Activated CD4-positive, alpha-beta T cell treated with anti-CD3 and anti-CD28 coated beads for 1 hour (primary cell): ENCODE data around the gene RABEP1.
A peak's percentile ranks its signal among the peaks of the same experiment; 100 is the strongest.
"Not testable (repeated sequence)": the region's sequence is repeated elsewhere in the genome, so short reads cannot be mapped to it uniquely, and the experiment has no call there.

ENCODE experiments used
- DNase-seq: peaks from one replicate; pipeline ENCODE4 v3.0.0-alpha.2; 2020

The RABEP1 gene, protein sequence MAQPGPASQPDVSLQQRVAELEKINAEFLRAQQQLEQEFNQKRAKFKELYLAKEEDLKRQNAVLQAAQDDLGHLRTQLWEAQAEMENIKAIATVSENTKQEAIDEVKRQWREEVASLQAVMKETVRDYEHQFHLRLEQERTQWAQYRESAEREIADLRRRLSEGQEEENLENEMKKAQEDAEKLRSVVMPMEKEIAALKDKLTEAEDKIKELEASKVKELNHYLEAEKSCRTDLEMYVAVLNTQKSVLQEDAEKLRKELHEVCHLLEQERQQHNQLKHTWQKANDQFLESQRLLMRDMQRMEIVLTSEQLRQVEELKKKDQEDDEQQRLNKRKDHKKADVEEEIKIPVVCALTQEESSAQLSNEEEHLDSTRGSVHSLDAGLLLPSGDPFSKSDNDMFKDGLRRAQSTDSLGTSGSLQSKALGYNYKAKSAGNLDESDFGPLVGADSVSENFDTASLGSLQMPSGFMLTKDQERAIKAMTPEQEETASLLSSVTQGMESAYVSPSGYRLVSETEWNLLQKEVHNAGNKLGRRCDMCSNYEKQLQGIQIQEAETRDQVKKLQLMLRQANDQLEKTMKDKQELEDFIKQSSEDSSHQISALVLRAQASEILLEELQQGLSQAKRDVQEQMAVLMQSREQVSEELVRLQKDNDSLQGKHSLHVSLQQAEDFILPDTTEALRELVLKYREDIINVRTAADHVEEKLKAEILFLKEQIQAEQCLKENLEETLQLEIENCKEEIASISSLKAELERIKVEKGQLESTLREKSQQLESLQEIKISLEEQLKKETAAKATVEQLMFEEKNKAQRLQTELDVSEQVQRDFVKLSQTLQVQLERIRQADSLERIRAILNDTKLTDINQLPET

DNA sequence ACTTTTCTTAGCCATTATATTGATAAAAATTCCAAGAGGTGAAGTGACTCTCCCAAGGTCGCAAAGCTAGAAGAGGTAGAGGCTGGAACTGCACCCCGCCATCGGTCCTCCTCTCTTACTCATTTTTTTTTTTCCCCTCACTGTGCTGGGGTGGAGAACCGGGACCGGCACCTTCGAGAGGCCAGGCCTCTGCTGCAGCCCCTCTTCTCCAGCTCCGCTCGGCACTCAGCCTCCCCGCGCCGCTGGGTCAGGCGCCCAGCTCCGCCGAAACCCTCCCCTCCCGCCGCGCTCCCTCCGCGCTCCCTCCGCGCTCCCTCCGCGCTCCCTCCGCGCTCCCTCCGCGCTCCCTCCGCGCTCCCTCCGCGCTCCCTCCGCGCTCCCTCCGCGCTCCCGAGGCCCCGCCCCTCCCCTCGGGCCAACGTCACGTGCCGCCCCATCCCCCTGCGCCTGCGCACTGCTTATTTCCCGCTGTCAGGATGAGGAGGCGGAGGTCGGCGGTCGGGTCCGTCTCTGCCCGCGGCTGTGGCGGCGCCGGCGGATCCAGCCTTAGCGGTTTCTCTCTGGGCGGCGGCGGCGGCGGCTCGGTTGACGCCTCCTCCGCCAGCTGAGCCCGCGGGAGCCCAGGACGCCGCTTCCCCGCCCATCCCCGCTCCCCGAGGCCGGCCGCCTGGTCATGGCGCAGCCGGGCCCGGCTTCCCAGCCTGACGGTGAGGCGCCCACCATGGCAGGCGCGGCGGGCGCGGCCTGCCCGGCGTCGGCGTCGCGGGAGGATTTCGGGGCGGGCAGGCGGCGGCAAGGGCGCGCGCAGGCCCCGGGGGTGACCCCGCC lies at the start of gene RABEP1:
RABEP1 (plus strand) TSS at position 471 of the 828 bp plus-strand sequence; CDS start at position 674, 203 bp downstream.
- peak; percentile 91 for DNase-seq

DNA sequence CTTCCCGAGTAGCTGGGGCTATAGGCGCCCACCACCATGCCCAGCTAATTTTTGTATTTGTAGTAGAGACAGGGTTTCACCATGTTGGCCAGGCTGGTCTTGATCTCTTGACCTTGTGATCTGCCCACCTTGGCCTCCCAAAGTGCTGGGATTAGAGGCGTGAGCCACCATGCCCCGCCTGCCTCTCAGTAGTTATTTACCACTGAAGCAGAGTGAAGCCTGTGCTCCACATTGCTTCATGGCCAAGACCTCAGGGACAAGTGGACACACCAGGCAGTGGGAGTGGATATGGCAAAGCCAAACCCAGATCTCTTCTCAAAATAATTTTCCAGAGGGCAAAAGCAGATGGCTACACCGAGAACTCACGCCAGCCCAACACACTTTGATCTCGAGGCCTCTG lies 48.6 kb upstream of the RABEP1 start:
- DNase-seq, result not testable (repeated sequence)

DNA sequence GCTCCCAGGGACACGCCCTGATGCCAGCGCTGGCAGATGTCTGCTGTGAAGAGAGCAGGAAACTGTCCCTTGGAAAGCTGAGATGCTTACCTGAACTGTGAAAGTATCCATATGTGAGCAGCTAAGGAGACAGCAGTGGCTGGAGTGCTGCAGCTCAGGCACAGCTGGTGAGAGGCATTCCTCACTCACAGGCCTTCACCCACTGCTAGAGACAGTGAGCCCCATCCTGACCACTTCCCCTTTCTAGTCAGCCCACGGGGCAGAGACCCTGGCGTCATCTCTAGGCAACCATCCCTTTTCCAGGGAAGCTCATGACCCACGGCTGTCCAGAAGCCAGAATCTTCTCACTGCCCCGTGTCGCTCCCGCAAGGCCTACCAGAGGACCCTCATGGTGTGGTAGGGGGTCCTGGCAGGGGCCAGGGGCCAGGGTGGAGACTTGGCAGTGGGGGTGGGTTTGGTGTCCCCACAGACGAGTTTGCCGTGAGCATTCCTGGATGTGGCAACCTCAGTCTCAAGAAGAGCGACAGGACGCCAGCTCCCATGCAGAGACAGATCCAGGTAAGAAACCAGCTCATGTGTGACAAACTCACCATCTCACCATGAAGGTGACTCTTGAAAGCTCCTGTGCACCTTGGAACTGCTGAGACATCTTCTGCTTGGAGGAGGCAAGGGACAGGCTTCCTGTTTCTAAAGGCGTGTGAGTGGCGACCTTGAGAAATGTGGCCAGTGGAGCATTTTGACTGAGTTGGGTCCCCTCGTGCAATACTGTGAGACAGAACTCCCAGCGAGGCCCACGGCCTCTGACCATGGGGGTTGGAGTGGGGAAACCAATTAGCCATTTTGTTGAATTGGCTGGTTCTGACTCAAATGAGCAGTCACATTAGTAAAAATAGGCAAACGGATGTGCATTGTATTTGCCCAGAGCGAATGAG lies 47.2 kb upstream of the RABEP1 start, which contains the start of gene SCIMP:
SCIMP (minus strand) TSS at position 216 of the 932 bp plus-strand sequence; CDS start at position 111, 105 bp downstream.
- no peak for DNase-seq

DNA sequence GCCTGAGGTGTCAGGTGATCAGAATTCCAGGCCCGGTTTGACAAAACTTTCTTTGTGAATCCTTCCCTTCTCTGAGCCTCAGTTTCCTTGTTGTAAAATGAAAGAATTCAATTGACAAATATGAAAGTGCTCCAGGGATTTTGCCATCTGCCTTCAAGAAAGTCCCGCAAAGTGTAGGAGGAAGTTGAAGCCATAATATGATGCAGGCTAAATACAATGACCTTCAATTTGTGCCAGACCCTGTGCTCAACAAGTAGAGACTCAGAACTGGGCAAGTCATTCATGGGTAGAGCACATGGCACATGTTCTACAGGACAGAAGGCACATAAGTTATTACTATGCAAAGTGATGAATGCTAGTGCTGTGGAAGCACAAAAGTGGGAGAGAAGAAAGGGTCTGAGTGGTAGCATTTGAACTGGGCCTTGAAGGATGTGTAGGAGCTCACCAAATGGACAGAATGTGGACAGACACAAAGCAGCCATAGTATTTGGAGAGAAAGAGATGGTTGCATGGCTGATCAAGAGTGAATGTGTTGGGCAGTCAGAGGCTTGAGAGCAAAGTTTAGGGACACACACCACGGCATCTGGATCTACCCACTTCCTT lies 45.0 kb upstream of the RABEP1 start:
- no peak for DNase-seq

DNA sequence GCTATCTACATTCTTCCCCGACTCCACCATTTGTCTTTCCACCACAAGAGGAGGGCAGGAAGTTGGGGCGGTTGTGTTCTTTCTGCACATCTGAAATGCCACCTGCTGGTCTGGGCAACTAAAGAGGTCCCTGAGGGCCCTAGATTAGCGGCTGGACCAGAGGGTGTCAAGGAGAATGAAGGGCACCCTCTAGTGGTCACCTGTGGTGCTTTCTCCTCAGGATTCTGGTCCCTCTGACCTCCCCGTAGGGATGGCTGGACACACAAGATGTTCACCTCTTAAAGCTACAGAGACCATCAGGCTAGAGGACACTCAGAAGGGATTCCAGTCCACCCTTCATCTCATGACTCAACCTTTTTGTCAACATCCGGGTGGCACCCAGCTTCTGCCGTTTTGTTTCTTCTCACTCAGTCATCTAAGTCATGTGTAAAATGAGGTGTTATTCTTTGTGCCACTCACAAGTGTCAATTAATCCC lies 44.5 kb upstream of the RABEP1 start:
- no peak for DNase-seq

DNA sequence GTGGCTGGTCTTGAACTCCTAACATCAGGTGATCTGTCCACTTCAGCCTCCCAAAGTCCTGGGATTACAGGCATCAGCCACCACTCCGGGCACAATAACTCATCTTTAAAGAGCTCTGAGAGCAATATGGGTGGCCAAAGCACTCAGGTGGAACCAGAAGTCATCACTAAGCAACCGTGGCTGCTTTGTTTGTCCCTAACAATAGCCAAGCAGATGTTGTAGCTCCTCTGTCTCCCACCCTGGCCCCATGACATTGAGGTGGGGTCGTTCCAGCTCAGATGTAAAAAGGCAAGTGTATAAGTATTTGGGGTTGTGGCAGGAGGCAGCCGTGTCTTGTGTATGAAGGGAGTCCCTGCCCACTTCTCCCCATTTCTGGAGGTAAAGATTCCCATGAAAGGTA lies 43.8 kb upstream of the RABEP1 start:
- no peak for DNase-seq

DNA sequence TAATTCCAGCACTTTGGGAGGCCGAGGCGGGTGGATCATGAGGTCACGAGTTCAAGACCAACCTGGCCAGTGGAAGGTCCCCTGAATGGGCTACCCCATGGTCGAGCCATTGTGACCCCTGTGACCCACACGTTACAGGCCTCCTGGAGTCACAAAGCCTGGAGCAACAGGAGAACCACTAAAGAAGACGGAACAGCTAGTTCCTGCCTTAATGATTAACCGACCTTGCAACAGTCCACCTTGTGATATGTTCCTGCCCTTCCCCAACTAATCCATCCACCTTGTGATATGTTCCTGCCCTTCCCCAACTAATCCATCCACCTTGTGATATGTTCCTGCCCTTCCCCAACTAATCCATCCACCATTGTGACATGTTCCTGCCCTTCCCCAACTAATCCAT lies 42.3 kb upstream of the RABEP1 start:
- not testable (repeated sequence) for DNase-seq

DNA sequence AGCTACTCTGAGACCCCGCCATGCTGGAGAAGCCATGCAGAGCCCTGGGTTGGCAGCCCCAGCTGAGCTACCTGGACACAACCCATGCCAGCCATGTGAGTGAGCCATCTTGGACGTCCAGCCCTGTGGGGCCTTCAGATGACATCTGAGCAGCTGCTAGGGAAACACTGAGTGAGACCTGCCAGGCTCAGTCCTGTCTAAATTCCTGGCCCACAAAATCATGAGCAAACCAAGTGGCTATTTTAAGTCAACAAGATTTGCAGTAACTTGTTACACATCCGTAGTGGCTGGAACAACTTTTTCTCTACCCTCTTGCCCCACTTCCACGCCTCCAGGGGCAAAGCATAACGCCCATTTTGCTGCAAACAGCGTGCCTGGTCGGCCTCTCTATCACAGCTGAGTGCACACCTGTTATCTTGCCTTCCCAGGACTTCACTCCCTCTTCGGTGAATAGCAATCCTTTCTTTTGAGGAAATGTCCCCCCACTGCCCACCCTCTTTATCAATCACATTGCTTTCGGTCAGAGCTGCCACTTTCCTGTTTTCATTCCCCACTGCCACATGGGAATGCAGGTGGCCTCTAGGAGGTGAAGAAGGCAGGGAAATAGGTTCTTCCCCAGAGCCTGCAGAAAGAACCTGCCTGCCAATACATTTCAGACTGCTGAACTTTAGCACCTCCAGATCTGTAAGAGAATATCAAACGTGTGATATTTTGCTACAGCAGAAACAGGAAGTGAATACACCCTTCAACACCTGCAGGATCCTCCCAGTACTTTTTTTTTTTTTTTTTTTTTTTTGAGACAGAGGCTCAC lies 40.0 kb upstream of the RABEP1 start:
- DNase-seq, result no peak

DNA sequence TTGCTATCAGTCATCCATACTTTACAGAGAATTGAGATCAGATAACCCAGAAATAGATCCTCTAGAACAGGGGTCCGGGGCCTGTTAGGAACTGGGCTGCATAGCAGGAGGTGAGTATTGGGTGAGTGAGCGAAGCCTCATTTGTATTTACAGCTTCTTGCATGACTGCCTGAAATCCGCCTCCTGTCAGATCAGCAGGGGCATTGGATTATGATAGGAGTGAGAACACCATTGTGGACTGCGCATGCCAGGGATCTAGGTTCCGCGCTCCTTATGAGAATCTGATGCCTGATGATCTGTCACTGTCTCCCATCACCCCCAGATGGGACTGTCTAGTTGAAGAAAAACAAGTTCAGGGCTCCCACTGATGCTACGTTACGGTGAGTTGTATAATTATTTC lies 34.5 kb upstream of the RABEP1 start:
- no peak for DNase-seq

DNA sequence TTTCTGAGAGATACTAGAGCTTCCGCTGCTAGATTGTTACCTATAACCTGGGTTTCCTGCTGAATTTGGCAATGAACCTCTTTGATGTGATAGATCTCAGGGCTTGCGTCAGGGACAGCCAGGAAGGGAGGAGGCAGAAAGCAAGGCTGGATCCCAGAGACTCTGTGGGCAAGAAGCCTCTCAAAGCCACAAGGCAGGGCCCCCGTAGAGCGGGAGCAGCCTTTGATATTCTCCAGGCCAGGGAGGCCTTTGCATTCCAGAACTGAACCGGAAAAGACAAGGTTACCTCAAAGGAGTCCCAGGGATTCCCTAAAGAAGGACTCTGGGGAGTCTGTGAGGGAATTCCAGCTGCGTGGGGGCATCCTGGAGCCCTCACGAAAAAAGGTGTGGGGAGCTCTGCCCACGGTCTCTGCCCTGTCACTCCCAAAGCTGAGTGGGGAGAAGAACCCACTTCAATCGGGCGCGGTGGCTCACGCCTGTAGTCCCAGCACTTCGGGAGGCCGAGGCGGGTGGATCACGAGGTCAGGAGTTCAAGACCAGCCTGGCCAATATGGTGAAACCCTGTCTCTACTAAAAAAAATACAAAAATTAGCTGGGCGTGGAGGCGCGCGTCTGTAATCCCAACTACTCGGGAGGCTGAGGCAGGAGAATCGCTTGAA lies 33.1 kb upstream of the RABEP1 start:
- DNase-seq, result no peak

DNA sequence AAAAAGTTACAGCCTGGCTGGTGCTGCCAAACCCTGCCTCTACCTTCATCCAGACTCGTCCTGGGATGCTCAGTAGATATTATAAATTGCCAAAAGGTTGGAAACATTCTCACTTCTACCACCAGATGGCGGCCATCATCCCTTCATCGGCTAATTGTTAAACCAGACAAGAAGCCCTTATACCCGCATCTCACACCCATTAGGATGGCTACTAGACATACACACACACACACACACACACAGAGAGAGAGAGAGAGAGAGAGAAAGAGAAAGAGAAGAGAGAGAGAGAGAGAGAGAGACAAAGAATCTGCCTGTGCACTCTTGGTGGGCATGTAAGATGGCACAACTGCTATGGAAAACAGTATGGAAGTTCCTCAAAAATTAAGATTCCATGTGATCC lies 32.5 kb upstream of the RABEP1 start:
- peak; percentile 37 for DNase-seq

DNA sequence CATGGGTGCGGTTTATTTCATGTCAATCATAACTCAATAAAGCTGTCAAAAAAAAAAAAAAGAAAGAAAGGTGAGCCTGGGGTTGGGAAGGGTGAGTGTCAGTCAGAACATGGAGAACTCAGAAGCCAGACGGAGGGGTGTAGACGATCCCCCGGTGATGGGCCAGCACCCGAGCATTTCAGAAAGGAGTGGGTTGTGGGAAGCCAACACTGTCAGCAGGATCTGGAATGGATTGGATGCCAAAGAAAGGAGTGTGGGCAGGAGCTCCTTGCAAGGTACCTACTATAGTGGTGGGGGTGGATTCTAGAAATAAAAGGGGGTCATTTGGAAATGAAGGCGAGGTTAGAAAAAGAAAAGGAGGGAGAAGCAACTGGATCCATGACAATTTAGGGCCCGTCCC lies 27.7 kb upstream of the RABEP1 start:
- DNase-seq, result no peak

DNA sequence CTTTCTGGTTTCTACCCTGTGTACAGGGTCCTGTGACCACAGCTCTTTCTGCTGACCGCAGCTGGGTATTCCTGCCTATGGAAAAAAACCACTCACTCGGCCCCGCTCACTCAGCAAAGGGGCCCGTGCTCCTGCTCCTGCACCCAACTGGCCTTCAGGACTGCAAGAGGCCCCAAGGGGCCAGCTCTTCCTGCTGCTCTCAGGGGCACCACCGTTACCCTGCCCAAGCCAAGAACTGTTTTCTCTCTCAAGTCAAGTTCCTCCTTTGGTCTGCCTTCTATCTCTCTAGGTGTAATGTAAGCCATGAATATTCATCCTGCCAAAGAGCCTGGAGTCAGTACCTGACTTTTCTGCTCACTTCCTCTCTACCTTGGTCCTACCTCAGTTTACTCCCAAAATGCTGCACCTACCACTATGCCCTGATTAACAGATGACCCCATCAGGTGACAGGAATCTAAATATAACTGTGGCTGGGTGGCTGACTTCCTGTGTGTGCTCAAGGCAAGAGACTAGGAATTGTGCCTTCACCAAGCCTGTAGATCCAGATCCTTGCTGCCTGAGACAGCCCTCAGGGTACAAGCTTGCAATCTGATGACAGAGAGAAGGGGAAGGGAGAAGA lies 27.1 kb upstream of the RABEP1 start:
- DNase-seq, result no peak

DNA sequence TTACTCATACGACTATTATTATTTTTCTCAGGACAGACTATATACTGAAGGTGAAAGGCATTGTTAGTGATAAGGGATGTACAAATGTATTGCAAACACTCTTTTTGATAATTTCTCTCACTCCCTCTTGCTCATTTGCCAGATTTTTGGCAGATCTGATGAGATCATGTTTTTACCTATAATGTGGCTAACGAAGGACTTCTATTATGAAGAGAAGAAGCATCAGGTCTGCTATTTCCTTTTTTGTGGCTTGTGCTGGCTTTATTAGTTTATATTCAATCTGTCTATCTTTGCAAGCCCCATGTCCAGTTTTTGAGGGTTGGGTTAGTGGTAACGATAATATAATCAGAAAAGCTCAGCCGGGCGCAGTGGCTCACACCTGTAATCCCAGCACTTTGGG lies 25.0 kb upstream of the RABEP1 start:
- DNase-seq, result no peak

DNA sequence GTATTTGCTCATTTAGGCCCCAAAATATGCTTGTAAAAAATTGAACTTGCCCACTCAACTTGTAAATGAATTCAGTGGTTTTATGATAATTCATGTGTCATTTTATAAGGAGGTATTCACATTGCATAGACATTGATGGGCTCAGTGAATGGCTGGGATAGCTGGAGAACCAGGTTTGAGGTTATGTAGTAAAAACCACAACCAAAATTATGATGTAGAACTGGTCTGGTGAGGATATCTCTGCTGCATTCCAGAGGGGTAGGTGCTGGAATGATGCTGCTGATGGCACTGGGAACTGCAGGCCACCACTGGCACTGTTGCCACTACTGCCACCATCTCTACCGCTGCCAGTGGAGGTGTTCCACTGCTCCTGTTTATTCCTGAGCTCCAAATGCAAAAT lies 21.5 kb upstream of the RABEP1 start:
- no peak for DNase-seq

DNA sequence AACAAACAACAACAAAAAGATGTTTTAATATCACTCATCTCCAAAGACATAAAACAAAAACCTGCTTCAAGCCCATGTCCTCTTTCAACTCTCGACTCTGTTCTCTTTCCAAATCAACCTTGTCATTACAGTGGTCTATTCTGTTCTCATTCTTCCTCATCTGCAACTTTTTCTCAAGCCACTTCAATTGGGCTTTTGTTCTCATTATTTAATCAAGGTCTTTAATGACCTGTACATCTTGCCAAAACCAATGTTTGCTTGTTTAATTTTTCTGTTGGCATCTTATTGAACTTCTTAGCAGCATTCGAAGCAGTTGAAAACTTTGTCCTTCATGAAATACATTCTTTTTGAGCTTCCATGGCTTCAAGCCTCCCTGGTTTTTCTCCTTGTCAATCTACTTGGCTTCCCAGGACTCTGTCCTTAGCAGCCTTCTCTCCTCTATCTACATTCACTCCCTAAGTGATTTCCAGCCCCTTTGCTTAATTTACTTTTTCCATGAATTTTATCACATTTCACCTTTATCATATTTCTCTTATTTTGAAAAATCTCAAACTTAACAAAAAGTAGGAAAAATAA lies 19.6 kb upstream of the RABEP1 start:
- DNase-seq, result no peak

DNA sequence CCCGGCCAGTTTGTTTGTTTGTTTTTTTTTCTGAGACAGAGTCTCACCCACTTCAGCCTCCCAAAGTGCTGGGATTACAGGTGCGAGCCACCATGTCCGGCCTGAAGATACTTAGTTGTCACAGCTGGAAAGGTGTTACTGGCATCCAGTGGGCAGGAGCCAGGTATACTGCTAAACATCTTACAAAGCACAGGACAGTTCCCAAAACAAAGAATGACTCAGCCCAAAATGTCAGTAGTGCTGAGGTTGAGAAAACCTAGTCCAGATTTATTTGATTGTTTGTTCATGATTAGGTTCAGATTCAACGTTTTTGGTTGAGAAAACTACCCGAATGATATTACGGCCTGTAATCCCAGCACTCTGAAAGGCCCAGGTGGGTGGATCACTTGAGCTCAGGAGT lies 18.6 kb upstream of the RABEP1 start:
- no peak for DNase-seq

DNA sequence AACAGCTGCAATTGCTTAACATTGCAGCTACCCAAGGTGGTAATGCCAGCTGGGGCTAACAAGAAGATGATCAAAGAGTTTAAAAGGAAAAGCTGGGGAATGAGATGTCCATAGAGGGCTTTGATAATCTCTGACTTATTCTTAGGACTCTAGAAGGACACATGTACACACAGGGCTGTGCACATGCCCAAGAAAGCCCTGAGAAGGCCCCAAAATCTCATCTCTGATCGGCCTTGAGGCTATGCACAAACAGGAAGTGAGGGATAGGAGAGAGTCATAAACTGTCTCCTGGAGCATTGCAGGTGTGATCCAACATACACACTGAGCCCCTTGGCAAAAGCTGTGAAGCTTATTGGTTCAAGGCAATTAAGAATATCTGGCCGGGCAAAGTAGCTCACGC lies 17.2 kb upstream of the RABEP1 start:
- no peak for DNase-seq
